ENCODE data around the gene CA11. TPM values are rescaled to one million over a fixed set of nuclear protein-coding genes. Genes with fewer than 3 reads are reported as not detected.
"Not testable (repeated sequence)": the region's sequence is repeated elsewhere in the genome, so short reads cannot be mapped to it uniquely, and the experiment has no call there.

The CA11 gene
- total RNA-seq, 1 experiment from 2014 or later = 103 TPM

DNA sequence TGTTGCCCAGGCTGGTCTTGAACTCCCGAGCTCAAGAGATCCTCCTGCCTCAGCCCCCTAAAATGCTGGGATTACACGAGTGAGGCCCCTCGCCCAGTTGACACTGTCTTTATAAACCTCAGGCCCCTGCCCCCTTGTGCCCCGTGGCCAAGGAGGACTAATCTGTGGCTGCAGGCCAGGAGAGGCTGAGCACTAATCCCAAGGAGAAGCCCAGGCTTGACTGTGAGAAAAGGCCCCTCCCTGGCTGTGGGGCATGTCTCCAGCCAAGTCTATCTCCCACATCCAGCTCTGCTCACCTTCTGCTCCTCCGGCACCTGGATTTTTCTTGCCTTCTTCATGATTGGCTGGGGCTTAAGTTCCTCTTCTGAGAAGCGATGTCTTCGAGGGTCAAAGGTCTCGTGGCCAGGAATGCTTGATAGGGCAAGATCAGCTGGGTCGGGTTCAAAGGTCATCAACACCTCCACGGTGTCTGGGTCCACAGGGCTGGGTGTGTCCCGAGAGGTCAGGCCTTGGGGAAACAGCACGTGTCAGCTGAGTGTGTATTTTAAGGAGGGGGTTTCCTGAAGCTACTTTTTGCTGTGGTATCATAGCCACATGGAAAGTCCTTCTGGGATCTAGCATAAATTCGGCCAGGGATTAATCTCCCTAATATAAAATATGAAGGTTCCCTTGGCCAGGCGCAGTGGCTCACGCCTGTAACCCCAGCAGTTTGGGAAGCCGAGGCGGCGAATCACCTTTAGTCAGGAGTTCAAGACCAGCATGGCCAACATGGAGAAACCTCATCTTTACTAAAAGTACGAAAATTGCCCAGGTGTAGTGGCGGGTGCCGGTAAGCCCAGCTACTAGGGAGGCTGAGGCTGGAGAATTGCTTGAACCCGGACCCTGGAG, 12.6 kb downstream of the CA11 start:
- peak; percentile 13 for DNase-seq (ENCODE audit: low spot score)
- in situ Hi-C loops (cut with HindIII; ENCODE audit: low sequenced_read_pairs) = no loop called here

DNA sequence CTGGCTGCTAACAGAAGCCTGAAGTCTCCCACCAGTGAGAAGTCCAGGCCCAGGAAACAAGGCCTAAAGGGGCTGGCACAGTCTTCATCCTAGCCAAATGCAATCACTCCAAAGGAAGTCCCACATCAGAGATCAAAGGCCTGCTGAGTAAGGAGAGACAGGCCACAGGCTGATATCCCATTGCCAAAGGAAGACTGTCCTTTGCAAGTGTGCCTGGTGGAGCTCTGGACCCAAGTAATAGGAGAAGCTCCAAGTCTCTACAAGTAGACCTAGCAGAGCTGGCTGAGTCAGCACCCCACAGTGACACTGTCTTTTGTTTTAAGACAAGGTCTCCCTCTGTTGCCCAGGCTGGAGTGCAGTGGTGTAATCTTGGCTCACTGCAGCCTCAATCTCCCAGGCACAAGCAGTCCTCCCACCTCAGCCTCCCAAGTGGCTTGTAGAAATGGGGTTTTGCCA, 13.3 kb downstream of the CA11 start:
- in situ Hi-C loops (cut with HindIII; ENCODE audit: low sequenced_read_pairs) = no loop called here
- DNase-seq (ENCODE audit: low spot score) = peak; percentile 11

DNA sequence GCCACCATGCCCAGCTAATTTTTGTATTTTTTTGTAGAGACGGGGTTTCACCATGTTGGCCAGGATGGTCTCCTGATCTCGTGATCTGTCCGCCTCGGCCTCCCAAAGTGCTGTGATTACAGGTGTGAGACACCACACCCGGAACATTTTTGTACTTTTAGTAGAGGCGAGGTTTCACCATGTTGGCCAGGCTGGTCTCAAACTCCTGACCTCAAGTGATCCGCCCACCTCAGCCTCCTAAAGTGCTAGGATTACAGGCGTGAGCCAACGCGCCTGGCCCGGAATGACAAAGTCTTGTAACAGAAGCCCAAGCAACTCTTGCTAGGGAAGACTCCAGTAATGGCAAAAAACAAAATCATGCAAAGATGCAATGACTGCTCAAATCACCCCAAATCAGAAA, 13.7 kb downstream of the CA11 start:
- DNase-seq (ENCODE audit: low spot score); in situ Hi-C loops (cut with HindIII; ENCODE audit: low sequenced_read_pairs): not testable (repeated sequence)

DNA sequence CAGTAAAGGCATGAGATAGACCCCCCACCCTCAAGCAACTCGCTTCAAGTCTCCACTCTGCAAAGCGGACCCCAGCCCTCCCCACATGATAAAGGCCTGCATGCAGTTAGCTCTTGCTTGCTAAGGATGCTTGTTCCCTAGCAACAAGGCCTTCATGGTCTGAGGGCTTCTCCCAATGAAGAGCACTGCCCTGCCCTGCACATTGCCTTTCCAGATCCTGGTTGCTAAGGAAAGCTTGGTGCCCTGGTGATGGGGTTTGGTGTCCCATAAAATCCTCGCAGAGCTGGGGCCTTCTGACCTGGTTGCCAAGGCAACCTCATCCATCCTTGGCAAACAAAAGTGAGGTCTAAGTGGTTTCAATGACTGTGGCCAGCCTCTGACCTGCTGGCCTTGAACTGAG, 14.8 kb downstream of the CA11 start:
- in situ Hi-C loops (cut with HindIII; ENCODE audit: low sequenced_read_pairs) = no loop called here
- DNase-seq (ENCODE audit: low spot score) = no peak

DNA sequence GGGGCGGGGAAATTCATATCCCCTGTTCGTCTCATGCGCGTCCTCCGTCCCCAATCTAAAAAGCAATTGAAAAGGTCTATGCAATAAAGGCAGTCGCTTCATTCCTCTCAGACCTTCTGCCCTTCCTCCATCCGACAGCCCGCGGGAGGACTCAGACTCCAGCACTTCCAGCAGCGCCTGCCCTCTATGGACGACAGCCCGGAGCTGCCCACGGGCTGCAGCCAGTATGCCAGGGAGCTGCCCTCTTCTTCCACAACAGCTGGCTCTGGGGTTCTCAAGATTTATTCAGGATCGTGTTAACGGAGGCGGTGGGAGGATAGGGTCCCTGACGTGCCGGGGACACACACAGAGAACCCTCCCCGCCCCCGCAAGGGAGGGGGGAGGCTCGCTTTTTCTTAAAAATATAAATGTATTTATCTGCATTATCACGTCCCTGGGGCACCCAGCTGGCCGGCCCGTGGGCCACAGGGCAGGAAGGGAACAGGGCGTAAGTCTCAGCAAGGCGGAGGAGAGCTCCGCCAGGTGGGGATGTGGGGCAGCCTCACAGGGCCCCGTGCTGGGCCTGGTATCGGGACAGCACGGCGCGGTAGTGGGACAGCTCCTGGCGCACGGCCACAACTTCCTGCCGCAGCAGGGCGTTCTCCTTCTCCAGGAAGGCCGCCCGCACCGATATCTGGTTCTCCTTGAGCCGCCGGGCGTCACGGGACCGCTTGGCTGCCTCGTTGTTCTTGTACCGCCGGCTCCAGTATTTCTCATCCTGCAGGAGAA, 15.5 kb downstream of the CA11 start:
- peak; percentile 68 for DNase-seq (ENCODE audit: low spot score)
- in situ Hi-C loops (cut with HindIII; ENCODE audit: low sequenced_read_pairs) = no loop called here

DNA sequence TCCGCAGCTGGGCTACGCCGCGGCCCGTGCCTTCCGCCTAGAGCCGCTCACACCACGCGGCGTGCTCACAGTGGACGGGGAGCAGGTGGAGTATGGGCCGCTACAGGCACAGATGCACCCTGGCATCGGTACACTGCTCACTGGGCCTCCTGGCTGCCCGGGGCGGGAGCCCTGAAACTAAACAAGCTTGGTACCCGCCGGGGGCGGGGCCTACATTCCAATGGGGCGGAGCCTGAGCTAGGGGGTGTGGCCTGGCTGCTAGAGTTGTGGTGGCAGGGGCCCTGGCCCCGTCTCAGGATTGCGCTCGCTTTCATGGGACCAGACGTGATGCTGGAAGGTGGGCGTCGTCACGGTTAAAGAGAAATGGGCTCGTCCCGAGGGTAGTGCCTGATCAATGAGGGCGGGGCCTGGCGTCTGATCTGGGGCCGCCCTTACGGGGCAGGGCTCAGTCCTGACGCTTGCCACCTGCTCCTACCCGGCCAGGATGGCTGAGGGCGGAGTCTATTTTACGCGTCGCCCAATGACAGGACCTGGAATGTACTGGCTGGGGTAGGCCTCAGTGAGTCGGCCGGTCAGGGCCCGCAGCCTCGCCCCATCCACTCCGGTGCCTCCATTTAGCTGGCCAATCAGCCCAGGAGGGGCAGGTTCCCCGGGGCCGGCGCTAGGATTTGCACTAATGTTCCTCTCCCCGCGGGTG, 16.2 kb downstream of the CA11 start:
- in situ Hi-C loops (cut with HindIII; ENCODE audit: low sequenced_read_pairs) = no loop called here
- peak; percentile 85 for DNase-seq (ENCODE audit: low spot score)

DNA sequence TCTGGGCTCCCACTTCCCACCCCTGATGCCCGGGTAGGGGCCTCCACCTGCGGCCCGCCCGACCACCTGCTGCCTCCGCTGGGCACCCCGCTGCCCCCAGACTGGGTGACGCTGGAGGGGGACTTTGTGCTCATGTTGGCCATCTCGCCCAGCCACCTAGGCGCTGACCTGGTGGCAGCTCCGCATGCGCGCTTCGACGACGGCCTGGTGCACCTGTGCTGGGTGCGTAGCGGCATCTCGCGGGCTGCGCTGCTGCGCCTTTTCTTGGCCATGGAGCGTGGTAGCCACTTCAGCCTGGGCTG, 16.7 kb downstream of the CA11 start:
- in situ Hi-C loops (cut with HindIII; ENCODE audit: low sequenced_read_pairs) = no loop called here
- DNase-seq (ENCODE audit: low spot score) = no peak

DNA sequence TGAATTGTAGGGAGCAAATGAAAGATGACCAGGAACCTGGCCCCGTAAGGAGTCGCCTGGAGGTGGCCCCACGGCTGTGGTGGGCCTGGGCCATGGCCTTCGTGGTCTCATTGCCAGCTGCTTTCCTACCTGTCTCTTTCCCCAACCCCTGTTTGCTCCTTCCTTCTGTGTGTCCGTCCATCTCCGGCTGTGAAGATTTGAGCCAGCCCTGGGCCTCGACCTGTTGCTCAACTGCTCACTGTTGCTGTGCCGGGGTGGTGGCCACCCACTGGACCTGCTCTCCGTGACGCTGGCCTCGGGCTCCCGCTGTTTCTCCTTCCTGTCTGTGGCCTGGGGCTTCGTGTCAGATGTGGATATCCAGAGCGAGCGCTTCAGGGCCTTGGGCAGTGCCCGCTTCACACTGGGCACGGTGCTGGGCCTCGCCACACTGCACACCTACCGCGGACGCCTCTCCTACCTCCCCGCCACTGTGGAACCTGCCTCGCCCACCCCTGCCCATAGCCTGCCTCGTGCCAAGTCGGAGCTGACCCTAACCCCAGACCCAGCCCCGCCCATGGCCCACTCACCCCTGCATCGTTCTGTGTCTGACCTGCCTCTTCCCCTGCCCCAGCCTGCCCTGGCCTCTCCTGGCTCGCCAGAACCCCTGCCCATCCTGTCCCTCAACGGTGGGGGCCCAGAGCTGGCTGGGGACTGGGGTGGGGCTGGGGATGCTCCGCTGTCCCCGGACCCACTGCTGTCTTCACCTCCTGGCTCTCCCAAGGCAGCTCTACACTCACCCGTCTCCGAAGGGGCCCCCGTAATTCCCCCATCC, 17.3 kb downstream of the CA11 start:
- DNase-seq (ENCODE audit: low spot score) = peak; percentile 10
- in situ Hi-C loops (cut with HindIII; ENCODE audit: low sequenced_read_pairs) = no loop called here

DNA sequence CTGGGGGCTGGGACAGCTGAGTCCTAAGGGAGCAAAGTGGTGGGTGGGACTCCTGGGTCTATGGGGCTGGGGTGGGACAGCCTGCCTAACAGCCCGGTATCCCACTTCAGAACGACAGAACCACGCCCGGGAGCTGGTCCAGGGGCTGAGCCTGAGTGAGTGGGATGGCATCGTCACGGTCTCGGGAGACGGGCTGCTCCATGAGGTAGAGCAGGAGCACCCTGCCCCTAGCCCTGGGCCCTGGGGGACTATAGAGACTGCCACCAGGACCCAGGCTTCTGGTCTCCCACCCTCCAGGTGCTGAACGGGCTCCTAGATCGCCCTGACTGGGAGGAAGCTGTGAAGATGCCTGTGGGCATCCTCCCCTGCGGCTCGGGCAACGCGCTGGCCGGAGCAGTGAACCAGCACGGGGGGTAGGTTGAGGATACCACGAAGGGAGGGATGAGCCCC, 18.1 kb downstream of the CA11 start:
- in situ Hi-C loops (cut with HindIII; ENCODE audit: low sequenced_read_pairs) = no loop called here
- no peak for DNase-seq (ENCODE audit: low spot score)

DNA sequence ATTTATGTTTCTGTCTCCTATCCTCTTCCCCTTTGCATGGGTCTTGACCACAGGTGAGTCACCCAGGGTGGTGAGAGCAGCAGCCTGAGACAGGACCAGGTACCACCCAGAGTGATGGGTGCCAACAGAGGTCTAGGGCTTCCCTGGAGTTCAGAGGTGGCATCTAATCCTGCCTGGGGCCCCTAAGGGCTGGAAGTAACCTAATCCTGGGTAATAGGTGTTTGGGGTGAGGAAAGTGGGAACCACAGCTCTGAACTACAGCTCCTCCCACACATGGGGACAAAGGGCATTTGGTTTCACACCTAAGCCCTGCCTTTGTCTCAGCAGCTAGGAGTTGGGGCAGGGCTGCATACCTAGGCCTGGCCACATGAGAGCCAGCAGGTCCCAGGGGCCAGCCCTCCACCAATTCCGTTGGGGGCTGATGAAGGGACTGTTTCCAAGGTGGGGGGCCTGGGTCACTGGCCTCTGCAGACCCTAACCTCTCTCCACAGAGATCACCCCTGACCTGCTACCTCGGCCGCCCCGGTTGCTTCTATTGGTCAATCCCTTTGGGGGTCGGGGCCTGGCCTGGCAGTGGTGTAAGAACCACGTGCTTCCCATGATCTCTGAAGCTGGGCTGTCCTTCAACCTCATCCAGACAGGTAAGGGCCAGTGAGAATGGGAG, 18.7 kb downstream of the CA11 start:
- peak; percentile 19 for DNase-seq (ENCODE audit: low spot score)
- in situ Hi-C loops (cut with HindIII; ENCODE audit: low sequenced_read_pairs) = no loop called here

DNA sequence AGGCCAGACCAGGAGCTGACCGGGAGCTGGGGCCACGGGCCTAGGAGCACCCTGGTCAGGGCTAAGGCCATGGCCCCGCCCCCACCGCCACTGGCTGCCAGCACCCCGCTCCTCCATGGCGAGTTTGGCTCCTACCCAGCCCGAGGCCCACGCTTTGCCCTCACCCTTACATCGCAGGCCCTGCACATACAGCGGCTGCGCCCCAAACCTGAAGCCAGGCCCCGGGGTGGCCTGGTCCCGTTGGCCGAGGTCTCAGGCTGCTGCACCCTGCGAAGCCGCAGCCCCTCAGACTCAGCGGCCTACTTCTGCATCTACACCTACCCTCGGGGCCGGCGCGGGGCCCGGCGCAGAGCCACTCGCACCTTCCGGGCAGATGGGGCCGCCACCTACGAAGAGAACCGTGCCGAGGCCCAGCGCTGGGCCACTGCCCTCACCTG, 20.1 kb downstream of the CA11 start:
- in situ Hi-C loops (cut with HindIII; ENCODE audit: low sequenced_read_pairs) = no loop called here
- no peak for DNase-seq (ENCODE audit: low spot score)

DNA sequence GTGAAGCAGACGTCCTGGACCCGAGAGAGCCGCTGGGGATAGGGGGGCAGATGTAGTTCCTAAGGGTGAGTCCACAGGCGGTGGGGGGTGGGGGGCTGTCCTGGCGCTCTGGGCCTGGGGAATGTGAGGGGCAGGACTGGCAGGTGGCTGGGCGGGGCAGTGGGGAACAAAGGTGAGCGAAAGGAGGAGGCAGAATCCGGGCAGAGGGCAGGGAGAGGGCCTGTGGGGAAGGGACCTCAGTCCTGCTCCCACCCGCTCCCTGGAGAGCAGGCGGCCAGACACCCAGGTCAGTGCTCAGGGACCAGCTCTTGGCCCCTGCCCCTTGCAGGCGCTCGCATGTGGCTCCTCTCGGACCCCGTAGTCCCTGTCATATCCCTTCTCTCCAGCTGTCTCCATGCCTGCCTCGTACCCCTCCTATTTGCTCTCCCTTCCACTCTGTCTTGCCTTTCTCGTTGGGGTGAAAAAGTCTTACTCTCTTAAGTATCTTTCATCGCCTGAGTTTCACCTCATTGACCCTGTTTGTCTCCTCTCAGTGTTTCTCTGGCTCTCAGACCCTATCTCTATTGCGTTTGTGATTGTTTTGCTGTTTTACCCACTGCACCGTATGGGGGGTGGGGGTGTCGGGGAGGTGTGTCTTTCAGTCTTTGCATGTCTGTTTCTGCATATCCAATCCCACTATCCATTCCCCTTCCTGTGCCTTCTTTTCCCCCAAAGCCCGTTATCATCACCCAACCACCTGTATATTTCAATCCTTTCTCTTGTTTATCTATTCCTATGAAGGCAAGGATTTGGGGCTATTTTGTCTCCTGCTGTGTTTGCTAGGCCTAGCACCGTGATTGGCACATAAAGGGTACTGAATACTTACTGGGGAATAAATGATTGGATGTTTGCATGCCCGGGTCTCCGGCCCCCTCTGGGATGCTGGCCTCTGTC, 20.9 kb downstream of the CA11 start:
- peak; percentile 17 for DNase-seq (ENCODE audit: low spot score)
- in situ Hi-C loops (cut with HindIII; ENCODE audit: low sequenced_read_pairs) = no loop called here

DNA sequence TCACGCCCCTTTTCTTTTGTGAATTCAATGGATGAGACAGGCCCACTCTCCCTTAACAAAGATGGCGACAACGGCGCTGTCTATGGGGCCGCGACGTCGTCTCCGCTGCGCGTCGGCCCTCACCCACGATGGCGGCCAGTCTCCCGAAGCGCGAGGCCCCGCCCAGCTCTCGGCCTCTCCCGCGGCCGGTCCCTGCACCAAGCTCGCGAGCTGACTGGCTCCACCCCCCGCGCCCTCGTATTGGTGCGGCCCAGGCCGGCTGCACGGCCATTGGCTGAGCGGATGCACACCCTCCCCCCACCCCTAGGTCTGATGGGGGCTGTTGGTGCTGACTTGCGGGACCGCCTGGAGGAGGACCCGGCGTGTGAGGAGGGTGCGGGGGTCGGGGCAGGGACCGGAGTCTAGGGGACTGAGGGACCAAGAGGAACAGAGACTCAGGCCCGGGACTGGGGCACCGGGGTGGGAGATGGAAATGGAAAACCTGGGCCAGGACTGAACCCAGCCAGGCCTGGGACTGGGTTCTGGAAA, 21.9 kb downstream of the CA11 start:
- DNase-seq (ENCODE audit: low spot score) = peak; percentile 98
- in situ Hi-C loops (cut with HindIII; ENCODE audit: low sequenced_read_pairs) = no loop called here

DNA sequence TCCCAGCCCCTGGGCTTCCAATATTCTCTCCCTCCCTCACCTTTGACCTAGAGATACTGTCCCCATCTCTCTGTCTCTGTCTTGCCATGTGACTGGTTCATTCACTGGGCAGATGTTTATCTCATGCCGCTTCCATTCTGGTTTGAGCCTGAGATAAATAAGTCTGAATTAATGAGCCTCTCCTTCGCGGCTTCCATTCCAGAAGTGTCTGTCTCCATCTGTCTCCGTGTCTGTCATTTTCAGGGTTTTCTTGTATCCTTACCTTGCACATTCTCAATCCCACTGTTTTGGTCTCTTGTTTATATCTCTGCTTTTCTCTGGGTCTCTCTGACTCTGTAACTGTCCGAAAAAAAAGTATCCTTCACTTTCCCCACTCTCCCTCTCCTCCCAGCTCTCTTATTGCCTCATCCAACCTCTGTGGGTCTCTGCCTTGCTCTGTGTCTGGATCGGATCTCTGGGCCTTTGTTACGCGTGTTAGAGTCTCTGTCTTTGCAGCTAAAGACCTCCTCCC, 22.4 kb downstream of the CA11 start:
- in situ Hi-C loops (cut with HindIII; ENCODE audit: low sequenced_read_pairs) = no loop called here
- no peak for DNase-seq (ENCODE audit: low spot score)

DNA sequence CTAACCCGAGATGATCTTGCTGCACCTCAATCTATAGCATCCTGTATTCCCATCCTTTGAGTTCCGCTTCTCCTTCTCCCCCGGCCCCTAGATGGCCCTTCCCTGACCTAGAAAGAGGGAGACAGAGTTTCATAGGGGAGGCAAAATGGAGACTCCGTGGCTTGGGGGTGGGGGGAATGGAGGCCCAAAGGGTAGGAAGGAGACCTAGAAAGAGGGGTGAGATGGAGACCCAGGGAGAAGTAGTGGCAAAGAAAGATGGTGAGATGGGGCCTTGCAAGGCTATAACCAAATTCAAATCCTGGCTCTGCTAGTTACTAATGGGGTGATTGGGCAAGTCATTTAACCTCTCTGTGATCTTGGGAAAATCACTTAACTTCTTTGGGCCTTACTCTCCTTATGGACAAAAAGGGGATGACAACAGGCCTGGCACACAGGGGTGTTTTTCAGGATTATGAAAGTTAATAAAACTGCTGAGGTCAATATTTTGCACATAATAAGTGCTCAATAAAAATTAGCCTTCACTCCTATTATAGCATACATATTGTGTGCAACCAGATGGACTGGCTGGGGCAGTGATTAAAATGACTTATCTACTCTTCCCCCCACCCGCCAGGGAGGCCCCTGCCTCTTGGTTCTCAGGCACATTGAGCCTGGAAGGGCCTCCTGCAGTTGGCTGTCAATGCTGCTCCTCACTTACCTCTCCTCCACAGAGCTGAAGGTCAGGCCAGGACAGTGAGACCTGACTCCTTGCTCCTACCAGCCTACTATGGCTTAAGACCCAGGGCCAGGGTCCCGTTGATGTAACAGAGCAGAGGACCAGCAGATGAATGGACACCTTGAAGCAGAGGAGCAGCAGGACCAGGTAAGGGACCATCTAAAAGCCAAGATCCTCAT, 26.0 kb downstream of the CA11 start:
- in situ Hi-C loops (cut with HindIII; ENCODE audit: low sequenced_read_pairs) = no loop called here
- no peak for DNase-seq (ENCODE audit: low spot score)

Data from G401 (cell line).